ENCODE results near the gene NDST1.

The NDST1 gene

GRCh38 chr5:150574818-150575547, 67.1 kb downstream of the NDST1 start:
- DNase-seq: no peak

- DNase-seq: no peak
Observed at GRCh38 chr5:150575745-150576448, 68.0 kb downstream of the NDST1 start.

GRCh38 chr5:150576449-150576949, 68.6 kb downstream of the NDST1 start:
- no peak for DNase-seq

- no peak for DNase-seq
Observed at GRCh38 chr5:150577378-150578139, 69.6 kb downstream of the NDST1 start.

GRCh38 chr5:150578781-150579461, 71.0 kb downstream of the NDST1 start:
- no peak for DNase-seq

- no peak for DNase-seq
Observed at GRCh38 chr5:150579462-150580400, 71.8 kb downstream of the NDST1 start.

GRCh38 chr5:150580917-150581316, 73.0 kb downstream of the NDST1 start:
- no peak for DNase-seq

GRCh38 chr5:150582241-150583109, 74.5 kb downstream of the NDST1 start:
- DNase-seq: no peak

GRCh38 chr5:150583541-150584225, 75.8 kb downstream of the NDST1 start:
- DNase-seq: no peak

- no peak for DNase-seq
Observed at GRCh38 chr5:150584556-150585335, 76.8 kb downstream of the NDST1 start.

GRCh38 chr5:150585781-150586341, 77.9 kb downstream of the NDST1 start:
- no peak for DNase-seq

GRCh38 chr5:150587016-150587415, 79.1 kb downstream of the NDST1 start:
- DNase-seq: no peak

- no peak for DNase-seq
Observed at GRCh38 chr5:150587856-150588595, 80.1 kb downstream of the NDST1 start.

GRCh38 chr5:150588596-150588890, 80.6 kb downstream of the NDST1 start:
- DNase-seq: no peak

- DNase-seq: no peak
Observed at GRCh38 chr5:150589862-150590601, 82.1 kb downstream of the NDST1 start.

- no peak for DNase-seq
Observed at GRCh38 chr5:150590979-150591695, 83.2 kb downstream of the NDST1 start.

- no peak for DNase-seq
Observed at GRCh38 chr5:150593593-150593992, 85.7 kb downstream of the NDST1 start.

All from inflammatory macrophage treated with lipopolysaccharide for 1 hour (primary cell).